HG03460 (cell line): Measurements from ENCODE around the gene FAM3A.
"Not testable (repeated sequence)": the region's sequence is repeated elsewhere in the genome, so short reads cannot be mapped to it uniquely, and the experiment has no call there.

Source experiments
- ATAC-seq: cut with Tn5 transposase; IDR thresholded peaks from one replicate; pipeline ENCODE4 v1.9.1; 2021; ENCODE audit not compliant: unreplicated experiment

FAM3A gene

GRCh38 chrX:154505734-154506133 lies 10.3 kb downstream of the FAM3A start:
- ATAC-seq = no peak

GRCh38 chrX:154502989-154503388 lies 13.0 kb downstream of the FAM3A start:
- ATAC-seq = no peak

- no peak for ATAC-seq
These were observed 13.9 kb downstream of the FAM3A start for GRCh38 chrX:154502098-154502497.

- not testable (repeated sequence) for ATAC-seq
These were observed 14.6 kb downstream of the FAM3A start for GRCh38 chrX:154501423-154501822.

GRCh38 chrX:154496591-154497137 lies 19.4 kb downstream of the FAM3A start:
- not testable (repeated sequence) for ATAC-seq

- no peak for ATAC-seq
These were observed 20.5 kb downstream of the FAM3A start for GRCh38 chrX:154495472-154495922.

DNA sequence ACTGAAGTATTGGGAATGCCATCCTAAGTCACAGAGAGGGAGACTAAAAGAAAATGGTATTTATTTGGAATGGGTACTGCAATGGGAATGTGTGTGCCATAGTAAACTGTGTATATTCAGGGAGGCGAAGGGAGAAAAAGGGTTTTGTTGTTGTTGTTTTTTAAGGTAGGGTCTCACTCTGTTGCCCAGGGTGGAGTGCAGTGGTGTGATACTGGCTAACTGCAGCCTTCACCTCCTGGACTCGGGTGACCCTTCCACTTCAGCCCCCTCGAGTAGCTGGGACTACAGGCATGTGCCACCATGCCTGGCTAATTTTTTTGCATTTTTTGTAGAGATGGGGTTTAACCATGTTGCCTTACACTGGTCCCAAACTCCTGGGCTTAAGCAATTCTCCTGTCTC lies 21.3 kb downstream of the FAM3A start:
- no peak for ATAC-seq

DNA sequence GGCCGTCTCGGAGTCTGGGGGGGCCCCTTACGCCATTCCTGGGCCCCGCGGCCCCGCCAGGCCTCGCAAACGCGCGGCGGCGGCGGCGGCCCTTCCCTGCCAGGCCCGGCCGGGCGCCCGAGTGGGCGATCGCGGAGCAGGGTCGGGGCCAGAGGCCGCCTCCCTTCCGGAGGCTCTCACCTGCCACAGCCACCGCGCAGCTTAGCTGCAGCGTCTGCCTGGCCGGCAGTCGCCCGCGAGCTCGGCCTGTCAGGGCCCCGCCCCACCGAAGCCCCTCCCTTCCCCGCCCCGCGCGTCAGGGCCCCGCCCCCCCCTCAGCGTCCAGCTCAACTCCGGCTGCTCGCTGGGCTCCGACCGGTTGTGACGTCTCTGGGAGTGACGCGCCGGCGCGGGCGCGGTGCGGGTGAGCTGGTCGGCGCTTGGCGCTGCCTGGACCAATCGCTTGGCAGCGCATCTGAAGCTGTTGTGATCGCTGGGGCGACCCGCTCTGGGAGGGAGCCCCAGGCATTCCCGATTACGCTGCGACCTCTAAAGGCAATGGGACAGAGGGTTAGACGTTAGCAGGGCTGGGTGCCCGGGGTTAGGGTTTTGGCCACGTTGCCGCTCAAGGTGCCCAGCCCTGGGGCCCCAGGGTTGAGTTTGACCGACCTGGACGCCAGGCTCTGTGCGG lies 25.5 kb downstream of the FAM3A start, which contains the start of gene SLC10A3:
TSS of gene SLC10A3 (minus strand) at position 216 of the 670 bp plus-strand sequence. CDS start 1,689 bp downstream, outside the sequence.
- peak; percentile 75 for ATAC-seq

DNA sequence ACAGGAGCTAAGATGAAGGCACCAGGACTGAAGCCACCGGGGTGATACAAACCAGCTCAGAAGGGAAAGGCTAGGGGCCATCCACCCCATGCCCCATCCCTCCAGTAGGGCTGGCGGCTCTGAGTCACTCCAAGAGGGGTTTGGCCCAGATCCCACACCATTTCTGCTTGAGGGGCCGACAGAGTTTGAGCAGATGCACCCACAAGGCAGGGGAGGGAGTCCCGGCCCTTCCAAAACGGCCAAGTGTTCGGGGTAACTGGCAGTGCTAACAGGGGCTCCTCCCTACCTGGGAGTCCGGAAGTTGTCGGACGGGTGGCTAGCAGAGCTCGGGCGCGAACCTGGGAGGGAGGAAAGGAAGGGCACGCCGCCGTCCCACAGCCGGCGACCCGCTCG lies 26.0 kb downstream of the FAM3A start:
- ATAC-seq = peak; percentile 20

GRCh38 chrX:154489182-154489581 lies 26.9 kb downstream of the FAM3A start:
- ATAC-seq = no peak

DNA sequence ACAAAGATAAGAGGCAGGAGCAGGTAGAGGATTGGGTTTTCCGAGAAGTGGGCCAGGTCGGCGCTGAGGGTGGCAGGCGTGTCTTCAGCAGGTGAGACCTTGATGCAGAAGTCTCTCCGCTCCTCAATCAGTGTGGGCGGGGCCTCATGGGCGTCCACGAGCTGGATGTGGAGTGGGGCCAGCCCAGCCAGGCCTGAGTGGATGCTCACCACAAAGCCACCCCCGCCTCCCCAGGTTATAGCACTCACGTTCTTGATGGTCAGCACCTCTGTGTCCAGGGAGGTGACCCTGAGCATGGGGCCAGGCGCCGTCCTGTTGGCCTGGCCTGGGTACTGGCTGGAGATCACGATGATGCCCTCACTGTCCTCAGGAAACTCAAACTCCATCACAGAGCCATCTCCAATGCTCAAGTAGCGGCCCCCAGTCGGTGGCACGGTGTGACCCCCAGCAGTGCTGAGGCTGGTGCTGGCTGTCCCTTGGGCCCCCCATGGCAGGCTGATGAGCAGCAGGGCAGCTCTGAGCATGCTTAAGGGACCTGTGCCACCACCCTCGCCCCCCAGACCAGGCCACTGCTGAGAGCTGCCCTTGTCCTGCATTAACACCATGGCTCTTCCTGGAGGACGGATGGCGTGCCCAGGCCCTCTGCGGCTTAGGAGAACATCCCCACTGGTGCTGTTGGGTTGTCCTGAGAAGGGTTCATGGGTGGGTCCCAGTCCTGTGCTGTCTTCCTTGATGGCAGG lies 27.5 kb downstream of the FAM3A start:
- ATAC-seq = no peak

- no peak for ATAC-seq
These were observed 28.3 kb downstream of the FAM3A start for GRCh38 chrX:154487518-154488290.

GRCh38 chrX:154486396-154487207 lies 29.4 kb downstream of the FAM3A start, which contains the start of gene UBL4A:
Gene UBL4A (minus strand): TSS chrX:154486615. CDS start chrX:154486584, 31 bp downstream.
- peak; percentile 37 for ATAC-seq

DNA sequence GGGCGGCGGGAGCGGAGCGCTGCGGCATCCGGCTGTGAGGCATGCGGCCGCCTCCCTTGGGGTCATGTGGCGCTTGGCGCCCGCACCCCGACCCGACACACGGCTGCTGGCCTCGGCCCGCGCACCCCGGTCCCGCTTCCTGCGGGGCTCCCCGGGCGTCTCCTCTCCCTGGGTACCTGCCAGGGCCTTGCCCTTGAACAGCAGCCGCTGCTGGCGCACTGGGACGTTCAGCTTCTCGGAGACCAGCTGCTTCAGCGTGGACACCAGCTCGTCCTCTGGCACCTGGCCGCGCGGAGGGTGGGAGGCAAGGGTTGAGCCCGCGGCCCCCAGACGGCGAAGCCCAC lies 30.0 kb downstream of the FAM3A start:
- ATAC-seq = no peak

DNA sequence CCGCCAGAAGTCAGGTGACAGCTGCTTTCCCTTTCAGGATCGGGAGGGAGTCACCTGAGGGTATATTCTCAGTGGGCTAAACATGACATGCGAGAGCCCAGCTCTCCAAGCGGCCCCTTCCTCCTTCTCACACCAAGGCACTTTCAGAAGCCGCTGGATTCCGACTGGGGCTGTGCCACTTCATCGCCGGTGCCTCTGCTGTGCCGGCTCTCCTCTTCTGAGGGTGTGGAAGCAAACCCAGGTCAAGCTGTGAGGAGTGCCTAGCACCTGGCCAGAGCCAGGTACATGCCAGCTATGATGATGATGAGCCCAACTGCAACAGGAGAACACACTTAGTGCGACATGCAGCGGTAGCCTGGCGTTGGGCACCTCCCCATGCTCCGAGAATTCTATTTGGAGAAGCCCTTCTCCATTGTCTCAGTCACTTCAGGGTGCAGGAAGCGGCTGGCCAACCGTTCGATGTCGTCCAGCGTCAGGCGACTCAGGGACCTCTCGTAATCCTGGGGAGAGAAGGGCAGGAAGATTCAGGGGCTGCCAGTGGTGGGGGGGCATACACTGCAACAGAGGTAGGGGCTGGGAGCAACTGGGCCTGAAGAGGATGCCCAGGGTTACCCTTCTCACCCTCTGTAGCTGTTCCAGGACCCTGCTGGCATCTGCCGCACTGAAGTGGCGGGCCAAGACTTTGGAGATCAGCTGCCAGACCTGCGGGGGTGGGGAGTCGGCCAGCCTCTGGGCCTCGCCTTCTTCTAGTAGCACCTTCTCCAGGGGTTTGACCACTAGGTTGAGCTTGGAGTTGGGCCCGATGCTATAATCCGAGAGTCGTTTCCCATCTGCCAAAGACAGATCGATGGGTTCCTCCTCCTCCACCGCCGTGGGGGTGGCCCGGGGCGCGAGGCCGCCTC lies 30.6 kb downstream of the FAM3A start:
- no peak for ATAC-seq

- ATAC-seq = no peak
These were observed 31.5 kb downstream of the FAM3A start for GRCh38 chrX:154484255-154485149.

DNA sequence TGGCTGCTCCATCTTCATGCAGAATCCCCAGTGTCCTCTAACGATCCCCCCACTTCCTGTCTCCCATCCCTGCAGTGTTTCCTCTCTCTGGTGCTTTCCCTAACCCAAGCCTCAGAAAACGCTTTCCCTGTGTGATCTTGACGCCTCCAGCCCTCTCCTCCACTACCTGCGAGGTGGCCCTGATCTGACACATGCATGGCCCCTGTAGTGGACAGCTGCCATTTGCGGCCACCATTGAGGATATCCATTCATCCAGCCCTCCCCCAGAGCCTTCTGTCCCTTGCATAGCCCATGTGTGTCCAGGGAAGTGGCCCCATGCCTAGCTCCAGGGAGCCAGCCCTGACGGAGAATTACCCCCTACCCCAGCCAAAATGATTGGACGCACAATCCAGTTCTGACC lies 32.7 kb downstream of the FAM3A start:
- no peak for ATAC-seq

- no peak for ATAC-seq
These were observed 33.2 kb downstream of the FAM3A start for GRCh38 chrX:154482786-154483185.
